Esophagus muscularis mucosa (tissue), 3 donors: ENCODE results near the gene SARNP.

ENCODE experiments used
- CTCF ChIP-seq, 3 experiments: fragments of 200-600 bp in 2 of 3; fragments of 450-650 bp in 1 of 3; sonication (generic) in 2 of 3; IDR thresholded peaks; one replicate each; pipeline ENCODE4 v1.5.1; 2017 to 2019; ENCODE audit warnings: antibody characterized with exemption in 3 of 3, mild to moderate bottlenecking in 2 of 3, moderate library complexity in 1 of 3
- POLR2A ChIP-seq: fragments of 450-650 bp; IDR thresholded peaks from one replicate; pipeline ENCODE4 v1.6.1; 2017; ENCODE audit warnings: antibody characterized with exemption, moderate library complexity, mild to moderate bottlenecking, low read depth

- TF ChIP-seq CTCF (IDR thresholded peaks at IDR 0.05): no peak
- TF ChIP-seq POLR2A: no peak
These were observed 82.9 kb downstream of the SARNP start for GRCh38 chr12:55734595-55734994.
